Osteocyte (in vitro differentiated cells): ENCODE results near the gene SF1. TPM values are rescaled to one million over a fixed set of nuclear protein-coding genes. Genes with fewer than 3 reads are reported as not detected.

ENCODE experiments used
- DNase-seq: peaks from one replicate; pipeline ENCODE4 v3.0.0; 2021; ENCODE audit warnings: mixed read lengths; ENCODE audit not compliant: unreplicated experiment; ENCODE audit errors: extremely low spot score
- H3K27ac Mint-ChIP-seq: one replicate; pipeline ENCODE4 v1.8.0; 2021; ENCODE audit warnings: mild to moderate bottlenecking, mixed read lengths; ENCODE audit not compliant: unreplicated experiment
- H3K27me3 Mint-ChIP-seq: one replicate; pipeline ENCODE4 v1.8.0; 2021; ENCODE audit warnings: mixed read lengths; ENCODE audit not compliant: unreplicated experiment
- H3K36me3 Mint-ChIP-seq: one replicate; pipeline ENCODE4 v1.8.0; 2021; ENCODE audit warnings: mixed read lengths; ENCODE audit not compliant: unreplicated experiment
- H3K4me1 Mint-ChIP-seq: one replicate; pipeline ENCODE4 v1.8.0; 2021; ENCODE audit warnings: mixed read lengths; ENCODE audit not compliant: unreplicated experiment
- H3K4me3 Mint-ChIP-seq: one replicate; pipeline ENCODE4 v1.8.0; 2021; ENCODE audit warnings: mild to moderate bottlenecking, moderate library complexity, mixed read lengths; ENCODE audit not compliant: unreplicated experiment
- H3K9me3 Mint-ChIP-seq: one replicate; pipeline ENCODE4 v1.8.0; 2021; ENCODE audit warnings: mixed read lengths; ENCODE audit not compliant: unreplicated experiment
- total RNA-seq: library from RNA; stranded (reverse); gene quantifications from 2 replicates; pipeline ENCODE4 v1.2.1, GENCODE V29; 2021
- TF ChIP-seq, protein P1 (sequence below): fragments of 200-600 bp; sonication (generic); IDR thresholded peaks from 2 replicates; pipeline ENCODE4 v1.5.0; 2021; ENCODE audit warnings: antibody characterized with exemption, mild to moderate bottlenecking, moderate library complexity

The SF1 gene
- total RNA-seq, 1 donor from 2014 or later, result 290 TPM

DNA sequence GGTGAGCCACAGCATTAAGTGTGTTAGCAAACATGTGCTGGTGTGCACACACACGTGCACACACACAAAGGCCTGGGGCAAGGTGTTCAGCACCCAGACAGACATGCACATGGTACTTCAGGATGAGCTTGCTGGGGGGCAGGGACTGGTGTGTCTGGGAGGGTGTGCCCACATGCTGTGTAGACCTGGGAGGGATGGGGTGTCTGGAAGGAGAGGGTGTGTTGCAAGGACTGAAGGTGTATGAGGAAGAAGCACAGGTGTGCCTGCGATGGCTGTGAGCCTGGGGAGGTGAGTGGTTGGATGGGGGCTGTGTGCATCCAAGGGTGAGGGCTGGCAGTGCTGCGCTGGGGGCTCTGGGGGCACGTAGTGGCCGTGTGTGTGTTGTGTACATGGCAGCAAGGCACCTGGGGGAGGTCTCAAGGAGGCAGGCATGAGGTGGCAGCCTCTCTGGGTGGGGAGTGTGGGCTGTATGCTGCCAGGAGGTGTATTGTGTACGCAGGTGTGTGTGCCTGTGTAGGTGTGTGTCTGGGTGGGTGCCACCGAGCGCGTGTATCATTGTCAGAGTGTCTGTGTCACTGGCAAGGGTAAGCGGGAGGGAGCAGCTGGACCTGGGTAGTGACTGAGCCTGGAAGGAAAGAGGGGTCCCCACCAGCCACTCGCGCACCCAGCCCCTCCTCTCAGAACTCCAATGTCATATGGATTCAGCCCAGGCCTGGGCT, 57.5 kb downstream of the SF1 start:
- H3K9me3 Mint-ChIP-seq, result no peaks in the 10 kb centered on the region
- H3K27me3 Mint-ChIP-seq, result peaks cover 63% of the 10 kb centered on the region
- peaks cover 2% of the 10 kb centered on the region for H3K4me1 Mint-ChIP-seq
- no peaks in the 10 kb centered on the region for H3K36me3 Mint-ChIP-seq
- TF ChIP-seq, protein P1, sequence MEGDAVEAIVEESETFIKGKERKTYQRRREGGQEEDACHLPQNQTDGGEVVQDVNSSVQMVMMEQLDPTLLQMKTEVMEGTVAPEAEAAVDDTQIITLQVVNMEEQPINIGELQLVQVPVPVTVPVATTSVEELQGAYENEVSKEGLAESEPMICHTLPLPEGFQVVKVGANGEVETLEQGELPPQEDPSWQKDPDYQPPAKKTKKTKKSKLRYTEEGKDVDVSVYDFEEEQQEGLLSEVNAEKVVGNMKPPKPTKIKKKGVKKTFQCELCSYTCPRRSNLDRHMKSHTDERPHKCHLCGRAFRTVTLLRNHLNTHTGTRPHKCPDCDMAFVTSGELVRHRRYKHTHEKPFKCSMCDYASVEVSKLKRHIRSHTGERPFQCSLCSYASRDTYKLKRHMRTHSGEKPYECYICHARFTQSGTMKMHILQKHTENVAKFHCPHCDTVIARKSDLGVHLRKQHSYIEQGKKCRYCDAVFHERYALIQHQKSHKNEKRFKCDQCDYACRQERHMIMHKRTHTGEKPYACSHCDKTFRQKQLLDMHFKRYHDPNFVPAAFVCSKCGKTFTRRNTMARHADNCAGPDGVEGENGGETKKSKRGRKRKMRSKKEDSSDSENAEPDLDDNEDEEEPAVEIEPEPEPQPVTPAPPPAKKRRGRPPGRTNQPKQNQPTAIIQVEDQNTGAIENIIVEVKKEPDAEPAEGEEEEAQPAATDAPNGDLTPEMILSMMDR, result no peak
- H3K27ac Mint-ChIP-seq, result no peak overlapping the region
- DNase-seq, result no peak
- H3K4me3 Mint-ChIP-seq, result no peak overlapping the region

DNA sequence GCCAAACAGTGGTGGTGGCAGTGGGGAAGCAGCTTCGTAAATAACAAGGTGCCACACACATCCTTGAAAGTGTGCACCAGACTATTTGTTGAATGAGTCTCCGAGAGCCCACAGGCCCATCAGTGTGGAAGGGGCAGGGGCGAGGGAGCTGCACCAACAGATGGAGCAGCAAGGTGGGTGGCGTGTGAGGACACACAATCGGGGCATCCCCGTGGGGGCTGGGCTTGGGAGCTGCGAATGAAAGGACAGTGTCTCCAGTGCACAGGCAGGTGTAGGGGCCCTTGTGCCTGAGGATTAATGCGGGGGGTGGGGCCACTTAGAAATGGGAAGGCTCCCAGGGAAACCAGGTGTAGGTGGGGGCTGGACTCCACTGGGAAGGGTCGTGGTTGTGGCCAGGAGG, 58.2 kb downstream of the SF1 start:
- no peak overlapping the region for H3K4me3 Mint-ChIP-seq
- no peak for DNase-seq
- no peaks in the 10 kb centered on the region for H3K9me3 Mint-ChIP-seq
- H3K27ac Mint-ChIP-seq, result no peak overlapping the region
- no peaks in the 10 kb centered on the region for H3K36me3 Mint-ChIP-seq
- TF ChIP-seq, protein P1, result no peak
- H3K4me1 Mint-ChIP-seq, result peaks cover 2% of the 10 kb centered on the region
- H3K27me3 Mint-ChIP-seq, result peaks cover 70% of the 10 kb centered on the region

DNA sequence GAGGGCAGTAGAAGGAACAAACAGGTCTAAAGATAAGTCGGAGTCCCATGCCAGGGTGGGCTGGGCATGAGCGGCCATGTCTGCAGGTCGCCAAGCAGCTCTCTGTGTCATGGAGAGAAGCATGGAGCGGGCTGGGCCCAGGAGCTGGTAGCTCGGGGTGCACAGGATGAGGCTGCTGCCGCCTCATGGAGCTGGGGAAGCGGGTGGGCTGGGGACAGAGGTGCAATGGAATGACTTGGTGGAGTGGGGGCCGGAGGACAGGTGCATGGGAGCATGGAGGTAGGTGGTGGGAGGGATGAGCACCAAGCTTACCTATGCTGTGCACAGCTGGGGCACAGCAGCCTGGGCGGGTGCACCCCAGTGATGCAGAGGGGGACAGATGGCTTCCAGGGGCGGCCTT, 58.9 kb downstream of the SF1 start:
- H3K4me1 Mint-ChIP-seq, result peaks cover 4% of the 10 kb centered on the region
- H3K9me3 Mint-ChIP-seq, result no peaks in the 10 kb centered on the region
- TF ChIP-seq, protein P1, result no peak
- H3K36me3 Mint-ChIP-seq, result no peaks in the 10 kb centered on the region
- no peak overlapping the region for H3K27ac Mint-ChIP-seq
- H3K4me3 Mint-ChIP-seq, result no peak overlapping the region
- DNase-seq, result no peak
- H3K27me3 Mint-ChIP-seq, result peaks cover 77% of the 10 kb centered on the region

DNA sequence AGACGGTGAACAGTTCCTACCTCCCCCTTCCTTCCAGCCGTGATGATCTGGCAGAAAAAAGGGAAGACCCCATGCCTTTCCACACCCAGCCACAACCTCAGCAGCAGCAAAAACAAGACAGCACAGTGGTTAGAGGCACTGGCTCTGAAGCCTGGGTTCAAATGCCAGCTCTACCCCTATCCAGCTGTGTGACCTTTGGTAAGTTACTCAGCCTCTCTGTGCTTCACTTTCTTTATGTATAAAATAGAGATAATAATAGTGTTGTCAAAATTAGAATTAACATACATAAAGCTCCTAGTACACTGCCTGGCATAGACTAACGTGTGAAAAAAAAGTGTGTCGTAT, 59.6 kb downstream of the SF1 start:
- DNase-seq, result no peak
- Mint-ChIP-seq H3K4me1 (peaks cover 4% of the 10 kb centered on the region), H3K9me3 (no peaks in the 10 kb centered on the region), H3K36me3 (no peaks in the 10 kb centered on the region), H3K4me3 (no peak overlapping the region), H3K27me3 (peaks cover 84% of the 10 kb centered on the region), H3K27ac (no peak overlapping the region)
- TF ChIP-seq, protein P1, result no peak

DNA sequence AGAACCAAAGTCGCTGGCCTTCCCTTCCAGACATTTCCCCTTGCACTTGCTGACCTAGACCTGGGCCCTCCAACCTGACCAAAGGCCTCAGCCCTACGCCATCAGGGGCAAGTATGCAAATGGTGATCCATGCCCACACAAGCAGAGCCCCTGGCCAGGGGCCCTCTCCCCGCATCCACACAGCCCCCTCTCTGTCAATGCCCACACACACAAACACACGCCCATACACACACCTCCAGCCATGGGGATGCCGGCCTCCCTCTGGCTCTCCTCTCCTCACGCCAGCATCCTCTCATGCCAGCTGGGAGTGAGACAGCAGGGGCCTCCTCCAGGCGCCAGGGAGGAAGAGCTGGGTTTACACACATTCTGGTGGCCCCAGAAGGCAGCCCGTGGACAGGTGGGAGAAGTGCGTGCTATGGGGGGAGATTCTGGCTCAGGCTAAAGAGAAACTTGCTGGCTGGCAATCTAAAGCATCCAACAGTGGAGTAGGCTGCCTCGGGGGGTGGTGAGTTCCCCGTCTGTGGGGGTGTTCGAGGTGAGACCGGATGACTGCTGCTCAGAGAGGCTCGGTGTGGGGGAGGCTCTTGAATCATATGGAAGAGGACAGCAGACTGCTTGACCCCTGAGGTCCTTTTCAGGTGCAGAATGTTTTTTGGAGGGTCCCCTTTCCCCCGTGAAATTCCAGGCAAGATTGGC, 60.1 kb downstream of the SF1 start:
- TF ChIP-seq, protein P1, result no peak
- Mint-ChIP-seq H3K27ac (no peak overlapping the region), H3K27me3 (peaks cover 84% of the 10 kb centered on the region), H3K4me1 (peaks cover 4% of the 10 kb centered on the region), H3K4me3 (no peak overlapping the region), H3K9me3 (no peaks in the 10 kb centered on the region), H3K36me3 (no peaks in the 10 kb centered on the region)
- DNase-seq, result no peak
